ENCODE results near the gene TPCN2. TPM values are rescaled to one million over a fixed set of nuclear protein-coding genes. Genes with fewer than 3 reads are reported as not detected.
"Not testable (repeated sequence)": the region's sequence is repeated elsewhere in the genome, so short reads cannot be mapped to it uniquely, and the experiment has no call there.

Gene TPCN2
- total RNA-seq, 2 donors from 2014 or later: 34.7 to 38.0 TPM

DNA sequence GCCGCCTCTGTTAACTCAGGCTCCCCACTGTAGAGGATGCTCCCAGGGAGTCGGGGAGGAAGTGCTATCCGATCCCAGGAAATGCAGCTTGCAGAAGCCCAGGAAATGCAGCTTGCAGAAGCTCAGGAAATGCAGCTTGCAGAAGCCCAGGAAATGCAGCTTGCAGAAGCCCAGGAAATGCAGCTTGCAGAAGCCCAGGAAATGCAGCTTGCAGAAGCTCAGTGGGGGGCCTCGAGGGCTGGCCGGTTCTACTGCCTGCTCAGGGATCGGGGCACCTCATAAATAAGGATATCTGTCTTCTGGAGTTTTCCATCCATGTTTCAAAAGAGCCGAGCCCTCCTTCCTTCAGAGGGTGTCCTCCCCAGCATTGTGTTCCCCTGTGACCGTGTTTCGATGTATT is 81.9 kb downstream of the TPCN2 start:
- DNase-seq (ENCODE audit: low spot score) (no peak), ATAC-seq (ENCODE audit: insufficient number of reproducible peaks, low FRiP score, low read depth) (no peak)
- peak overlapping the region; percentile 74 to 82 for H3K27ac ChIP-seq
- no peak overlapping the region for H3K4me3 ChIP-seq
- H3K9me3 ChIP-seq: peaks cover 5% of the 10 kb centered on the region
- no peaks in the 10 kb centered on the region for H3K27me3 ChIP-seq (replicated peaks; ENCODE audit: insufficient read depth)
- TF ChIP-seq CTCF (IDR thresholded peaks at IDR 0.05): no peak
- H3K36me3 ChIP-seq: no peaks in the 10 kb centered on the region
- peaks cover 20 to 36% of the 10 kb centered on the region in 2 donors for H3K4me1 ChIP-seq (ENCODE audit: control insufficient read depth in 1 of 2, low read depth in 2 of 2)

DNA sequence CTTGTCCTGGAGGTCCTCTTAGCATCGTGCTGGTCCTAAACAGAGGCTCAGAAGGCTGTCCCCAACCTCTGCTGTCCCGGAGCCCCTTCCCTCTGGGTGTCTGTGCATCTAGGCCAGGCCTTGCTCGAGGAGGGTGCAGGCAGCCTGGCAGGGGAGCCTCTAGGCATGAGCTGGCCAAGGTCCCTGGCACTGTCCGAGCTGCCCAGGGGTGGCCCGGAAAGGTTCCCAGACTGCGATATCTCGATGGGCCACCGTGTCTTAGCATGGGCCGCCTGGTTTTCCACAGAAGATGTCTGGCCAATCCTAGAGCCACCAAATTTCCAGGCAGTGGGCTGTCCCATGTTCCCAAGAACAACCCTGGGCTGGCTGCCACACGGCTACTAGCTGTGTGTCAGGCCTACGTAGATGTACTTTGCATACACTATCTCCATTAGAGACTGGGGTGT is 82.4 kb downstream of the TPCN2 start:
- H3K27ac ChIP-seq: peak overlapping the region; percentile 74 to 82

DNA sequence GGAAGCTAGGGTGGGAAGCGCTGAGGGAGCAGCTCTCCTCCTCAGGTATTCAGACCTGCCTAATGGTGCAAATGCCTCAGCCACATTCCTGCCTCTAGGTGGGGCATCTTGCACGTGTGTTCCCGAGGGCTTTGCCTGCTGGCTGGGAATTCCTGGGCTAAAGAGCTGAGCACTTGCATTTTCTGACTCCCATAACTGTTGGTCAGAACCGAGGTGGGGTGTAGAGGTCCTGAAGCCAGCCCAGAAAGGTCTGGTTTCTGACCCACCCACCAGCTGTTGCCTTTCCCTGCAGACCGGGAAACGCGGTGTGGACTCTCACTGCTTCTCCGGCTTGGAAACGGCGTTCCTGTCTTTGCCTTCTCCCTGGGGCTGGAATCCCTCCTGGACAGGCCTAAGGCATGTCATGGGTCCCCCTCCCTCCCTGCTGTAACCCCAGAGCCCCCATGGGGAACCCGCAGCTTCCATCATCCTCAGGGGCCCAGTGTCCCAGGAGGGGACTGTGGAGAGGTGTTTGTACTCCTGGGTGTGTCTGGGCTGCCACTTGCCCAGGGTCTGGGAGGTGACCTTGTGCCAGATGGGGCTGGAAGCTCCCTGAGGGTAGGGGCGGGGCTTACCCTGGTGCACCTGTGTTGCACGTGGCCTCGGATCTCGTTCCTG is 83.0 kb downstream of the TPCN2 start:
- H3K27ac ChIP-seq: peak overlapping the region; percentile 74 to 82
- H3K4me3 ChIP-seq: no peak overlapping the region
- DNase-seq (ENCODE audit: low spot score) (no peak), ATAC-seq (ENCODE audit: insufficient number of reproducible peaks, low FRiP score, low read depth) (peak; percentile 56)
- H3K36me3 ChIP-seq: no peaks in the 10 kb centered on the region
- peaks cover 5% of the 10 kb centered on the region for H3K9me3 ChIP-seq
- peak; percentile 89 for TF ChIP-seq CTCF (IDR thresholded peaks at IDR 0.05)
- H3K27me3 ChIP-seq (replicated peaks; ENCODE audit: insufficient read depth): no peaks in the 10 kb centered on the region
- peaks cover 13 to 26% of the 10 kb centered on the region in 2 donors for H3K4me1 ChIP-seq (ENCODE audit: control insufficient read depth in 1 of 2, low read depth in 2 of 2)

More for the DNA sequence above, 82.4 kb downstream of the TPCN2 start:
- no peak for TF ChIP-seq CTCF (IDR thresholded peaks at IDR 0.05)
- Histone ChIP-seq H3K27me3 (replicated peaks; ENCODE audit: insufficient read depth) (no peaks in the 10 kb centered on the region), H3K4me1 (ENCODE audit: control insufficient read depth in 1 of 2, low read depth in 2 of 2) (peaks cover 19 to 33% of the 10 kb centered on the region in 2 donors), H3K36me3 (no peaks in the 10 kb centered on the region), H3K9me3 (peaks cover 5% of the 10 kb centered on the region), H3K4me3 (no peak overlapping the region)
- ATAC-seq (ENCODE audit: insufficient number of reproducible peaks, low FRiP score, low read depth) (peak; percentile 64), DNase-seq (ENCODE audit: low spot score) (peak; percentile 54)

- DNase-seq (ENCODE audit: low spot score): no peak
- no peak for ATAC-seq (ENCODE audit: insufficient number of reproducible peaks, low FRiP score, low read depth)
- H3K4me3 ChIP-seq: no peak overlapping the region
- no peaks in the 10 kb centered on the region for H3K36me3 ChIP-seq
- no peaks in the 10 kb centered on the region for H3K27me3 ChIP-seq (replicated peaks; ENCODE audit: insufficient read depth)
- TF ChIP-seq CTCF (IDR thresholded peaks at IDR 0.05): no peak
- peaks cover 5% of the 10 kb centered on the region for H3K9me3 ChIP-seq
- H3K4me1 ChIP-seq (ENCODE audit: control insufficient read depth in 1 of 2, low read depth in 2 of 2): peaks cover 11 to 24% of the 10 kb centered on the region in 2 donors
- peak overlapping the region; percentile 74 to 82 for H3K27ac ChIP-seq
Observed at GRCh38 chr11:69132301-69132670, 83.6 kb downstream of the TPCN2 start.

GRCh38 chr11:69133251-69133650 is 84.5 kb downstream of the TPCN2 start:
- no peak for TF ChIP-seq CTCF (IDR thresholded peaks at IDR 0.05)
- Histone ChIP-seq H3K27ac (no peak overlapping the region), H3K4me3 (no peak overlapping the region), H3K9me3 (no peaks in the 10 kb centered on the region), H3K27me3 (replicated peaks; ENCODE audit: insufficient read depth) (no peaks in the 10 kb centered on the region), H3K4me1 (ENCODE audit: control insufficient read depth in 1 of 2, low read depth in 2 of 2) (peaks cover 9 to 20% of the 10 kb centered on the region in 2 donors), H3K36me3 (no peaks in the 10 kb centered on the region)
- DNase-seq (ENCODE audit: low spot score): no peak
- no peak for ATAC-seq (ENCODE audit: insufficient number of reproducible peaks, low FRiP score, low read depth)

GRCh38 chr11:69134182-69134581 is 85.5 kb downstream of the TPCN2 start:
- H3K4me1 ChIP-seq (ENCODE audit: control insufficient read depth in 1 of 2, low read depth in 2 of 2): peaks cover 9 to 20% of the 10 kb centered on the region in 2 donors
- DNase-seq (ENCODE audit: low spot score); H3K27me3 ChIP-seq (replicated peaks; ENCODE audit: insufficient read depth); H3K27ac ChIP-seq; H3K4me3 ChIP-seq; H3K36me3 ChIP-seq; H3K9me3 ChIP-seq; ATAC-seq (ENCODE audit: insufficient number of reproducible peaks, low FRiP score, low read depth): not testable (repeated sequence)
